ENCODE measurements around the gene TREML1. TPM values are rescaled to one million over a fixed set of nuclear protein-coding genes. Genes with fewer than 3 reads are reported as not detected.

Gene TREML1
- total and polyA plus RNA-seq, 9 of the 15 experiments (the other 6 are each of a cell fraction or from before 2014, with no cell fraction given): not detected

DNA sequence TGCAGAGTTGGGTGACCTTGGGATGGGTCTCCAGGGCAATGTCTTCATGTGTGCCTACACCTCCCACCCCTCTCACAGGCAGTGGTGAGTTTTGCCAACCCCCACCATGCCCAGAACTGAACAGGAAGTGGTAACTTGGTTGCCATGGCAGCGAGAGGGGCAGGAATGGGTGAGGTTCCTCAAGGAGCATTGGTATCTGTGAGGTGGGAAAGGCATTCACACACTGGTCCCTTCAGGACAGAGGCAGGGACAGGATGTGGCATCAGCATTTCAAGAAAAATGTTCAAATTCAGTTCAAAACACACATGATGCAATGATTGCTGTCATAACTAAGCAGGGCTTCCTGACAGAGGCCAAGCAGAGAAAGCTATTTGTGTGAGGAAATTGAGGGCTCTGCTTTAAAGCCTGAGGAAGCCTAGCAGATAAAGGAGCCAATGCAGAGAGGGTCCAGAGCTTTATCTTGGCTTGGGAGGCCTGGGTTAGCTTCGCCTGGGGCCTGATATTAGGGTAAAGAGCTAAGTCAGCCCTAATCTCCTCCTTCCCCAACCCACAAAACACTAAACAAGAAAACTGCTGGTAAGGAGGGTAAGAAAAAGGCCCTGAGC, 46.3 kb upstream of the TREML1 start (continued):
- TF ChIP-seq THRA (IDR thresholded peaks at IDR 0.05) (no peak), PPARD (CRISPR knock-in tag; IDR thresholded peaks at IDR 0.05) (no peak), NELFE (IDR thresholded peaks at IDR 0.05; ENCODE audit: insufficient read depth, insufficient read length) (no peak), TEAD4 (IDR thresholded peaks at IDR 0.05; ENCODE audit: low read length) (peak; percentile 65), TEAD4 (CRISPR knock-in tag; IDR thresholded peaks at IDR 0.05; ENCODE audit: borderline replicate concordance) (no peak), MCM5 (IDR thresholded peaks at IDR 0.05; ENCODE audit: low read depth) (no peak), THAP7 (CRISPR knock-in tag; IDR thresholded peaks at IDR 0.05) (no peak), EWSR1 (IDR thresholded peaks at IDR 0.05; ENCODE audit: borderline replicate concordance, low read depth, partially characterized antibody) (no peak), ZNF445 (CRISPR knock-in tag; IDR thresholded peaks at IDR 0.05; ENCODE audit: low read depth) (no peak), GABPB2 (CRISPR knock-in tag; conservative IDR thresholded peaks at IDR 0.05) (no peak), RCOR1 (IDR thresholded peaks at IDR 0.05; ENCODE audit: borderline replicate concordance in 1 of 2, low read depth in 2 of 2, low read length in 2 of 2) (peak in 1 of 2 experiments; percentile 73; a peak in 2 of 4 replicates), E2F3 (CRISPR knock-in tag; IDR thresholded peaks at IDR 0.05) (no peak), PTRF (tag; IDR thresholded peaks at IDR 0.05) (no peak), CBFA2T3 (IDR thresholded peaks at IDR 0.05) (peak; percentile 84), MAFK (IDR thresholded peaks at IDR 0.05; ENCODE audit: low read length) (no peak), PHB (CRISPR knock-in tag; IDR thresholded peaks at IDR 0.05) (no peak), ZNF311 (CRISPR knock-in tag; IDR thresholded peaks at IDR 0.05) (no peak), ZNF384 (IDR thresholded peaks at IDR 0.05; ENCODE audit: low read depth, low read length) (no peak), MYBL2 (IDR thresholded peaks at IDR 0.05; ENCODE audit: low read depth) (no peak), MYBL2 (CRISPR knock-in tag; IDR thresholded peaks at IDR 0.05; ENCODE audit: borderline replicate concordance) (no peak), ZEB2 (IDR thresholded peaks at IDR 0.05) (no peak), ZFP30 (CRISPR knock-in tag; IDR thresholded peaks at IDR 0.05; ENCODE audit: borderline replicate concordance) (no peak)
- TF ChIP-seq, protein P1, sequence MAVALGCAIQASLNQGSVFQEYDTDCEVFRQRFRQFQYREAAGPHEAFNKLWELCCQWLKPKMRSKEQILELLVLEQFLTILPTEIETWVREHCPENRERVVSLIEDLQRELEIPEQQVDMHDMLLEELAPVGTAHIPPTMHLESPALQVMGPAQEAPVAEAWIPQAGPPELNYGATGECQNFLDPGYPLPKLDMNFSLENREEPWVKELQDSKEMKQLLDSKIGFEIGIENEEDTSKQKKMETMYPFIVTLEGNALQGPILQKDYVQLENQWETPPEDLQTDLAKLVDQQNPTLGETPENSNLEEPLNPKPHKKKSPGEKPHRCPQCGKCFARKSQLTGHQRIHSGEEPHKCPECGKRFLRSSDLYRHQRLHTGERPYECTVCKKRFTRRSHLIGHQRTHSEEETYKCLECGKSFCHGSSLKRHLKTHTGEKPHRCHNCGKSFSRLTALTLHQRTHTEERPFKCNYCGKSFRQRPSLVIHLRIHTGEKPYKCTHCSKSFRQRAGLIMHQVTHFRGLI (CRISPR knock-in tag; IDR thresholded peaks at IDR 0.05): no peak
- TF ChIP-seq, protein P2, sequence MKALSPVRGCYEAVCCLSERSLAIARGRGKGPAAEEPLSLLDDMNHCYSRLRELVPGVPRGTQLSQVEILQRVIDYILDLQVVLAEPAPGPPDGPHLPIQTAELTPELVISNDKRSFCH (CRISPR knock-in tag; IDR thresholded peaks at IDR 0.05): no peak
- TF ChIP-seq, protein P2 (tag; IDR thresholded peaks at IDR 0.05): no peak
- TF ChIP-seq, protein P3, sequence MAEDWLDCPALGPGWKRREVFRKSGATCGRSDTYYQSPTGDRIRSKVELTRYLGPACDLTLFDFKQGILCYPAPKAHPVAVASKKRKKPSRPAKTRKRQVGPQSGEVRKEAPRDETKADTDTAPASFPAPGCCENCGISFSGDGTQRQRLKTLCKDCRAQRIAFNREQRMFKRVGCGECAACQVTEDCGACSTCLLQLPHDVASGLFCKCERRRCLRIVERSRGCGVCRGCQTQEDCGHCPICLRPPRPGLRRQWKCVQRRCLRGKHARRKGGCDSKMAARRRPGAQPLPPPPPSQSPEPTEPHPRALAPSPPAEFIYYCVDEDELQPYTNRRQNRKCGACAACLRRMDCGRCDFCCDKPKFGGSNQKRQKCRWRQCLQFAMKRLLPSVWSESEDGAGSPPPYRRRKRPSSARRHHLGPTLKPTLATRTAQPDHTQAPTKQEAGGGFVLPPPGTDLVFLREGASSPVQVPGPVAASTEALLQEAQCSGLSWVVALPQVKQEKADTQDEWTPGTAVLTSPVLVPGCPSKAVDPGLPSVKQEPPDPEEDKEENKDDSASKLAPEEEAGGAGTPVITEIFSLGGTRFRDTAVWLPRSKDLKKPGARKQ (CRISPR knock-in tag; IDR thresholded peaks at IDR 0.05): no peak

All from K562 (cell line).